Adrenal gland (tissue), 5 donors: ENCODE measurements around the gene CRBN.

Source experiments
- CTCF ChIP-seq, 6 experiments: fragments of 450-650 bp in 4 of 6; fragments of 200-600 bp in 2 of 6; sonication (generic) in 1 of 6; IDR thresholded peaks; 1 replicate in 5 of 6; 2 replicates in 1 of 6; pipeline versions ENCODE4 v1.5.1 to v1.8.0; 2016 to 2021; ENCODE audit warnings: antibody characterized with exemption in 6 of 6, mild to moderate bottlenecking in 2 of 6, moderate library complexity in 1 of 6
- POLR2A ChIP-seq, 2 donors: fragments of 450-650 bp; IDR thresholded peaks; one replicate each; pipeline ENCODE4 v1.6.1; 2017; ENCODE audit warnings: antibody characterized with exemption in 2 of 2, mild to moderate bottlenecking in 2 of 2, moderate library complexity in 1 of 2
- donor health status: DM: no; HTN: no; CAD: no.

- no peak for TF ChIP-seq CTCF (IDR thresholded peaks at IDR 0.05)
- no peak for TF ChIP-seq POLR2A (IDR thresholded peaks at IDR 0.05)
Measured at GRCh38 chr3:3113042-3113709, 66.3 kb downstream of the CRBN start.
